Natural killer cell (primary cell): ENCODE results near the gene C6orf132. TPM values are rescaled to one million over a fixed set of nuclear protein-coding genes. Genes with fewer than 3 reads are reported as not detected.

Experiments
- ATAC-seq, 3 donors: fragments of 150-1000 bp in 2 of 3; fragments of 200-7000 bp in 1 of 3; cut with Tn5 transposase; 1 replicate in 1 of 3; 2 replicates in 2 of 3; pipeline ENCODE4 v1.10.0; 2021; ENCODE audit warnings: mild to moderate bottlenecking in 2 of 3, moderate library complexity in 2 of 3
- DNase-seq, 2 donors: peaks; one replicate each; pipeline versions ENCODE4 v3.0.0 to v3.0.0-alpha.2; 2013 to 2021; ENCODE audit warnings: mixed read lengths in 1 of 2
- H3K27ac ChIP-seq: one replicate; pipeline ENCODE4 v1.5.1; 2013; ENCODE audit warnings: mild to moderate bottlenecking, low read length
- H3K27me3 ChIP-seq: one replicate; pipeline ENCODE4 v1.6.1; 2013; ENCODE audit warnings: low read length; ENCODE audit not compliant: control insufficient read depth, insufficient read depth
- H3K36me3 ChIP-seq: one replicate; pipeline ENCODE4 v1.6.1; 2013; ENCODE audit warnings: low read length; ENCODE audit not compliant: control insufficient read depth, insufficient read depth
- H3K4me1 ChIP-seq: one replicate; pipeline ENCODE4 v1.6.1; 2013; ENCODE audit warnings: low read length; ENCODE audit not compliant: control insufficient read depth, insufficient read depth
- H3K4me3 ChIP-seq: one replicate; pipeline ENCODE4 v1.5.1; 2013; ENCODE audit warnings: low read length
- H3K9me3 ChIP-seq: one replicate; pipeline ENCODE4 v1.6.1; 2013; ENCODE audit warnings: low read length; ENCODE audit not compliant: control insufficient read depth, insufficient read depth
- H3K27ac Mint-ChIP-seq, 2 donors: one replicate each; pipeline ENCODE4 v1.8.0; 2022; ENCODE audit warnings: mild to moderate bottlenecking in 2 of 2, mixed read lengths in 2 of 2, moderate library complexity in 1 of 2
- H3K27me3 Mint-ChIP-seq, 2 donors: one replicate each; pipeline ENCODE4 v1.8.0; 2022; ENCODE audit warnings: low read depth in 2 of 2, mixed read lengths in 2 of 2
- H3K36me3 Mint-ChIP-seq: one replicate; pipeline ENCODE4 v1.8.0; 2022; ENCODE audit warnings: mixed read lengths
- H3K4me1 Mint-ChIP-seq, 2 donors: one replicate each; pipeline ENCODE4 v1.8.0; 2022; ENCODE audit warnings: mixed read lengths in 2 of 2
- H3K4me3 Mint-ChIP-seq: one replicate; pipeline ENCODE4 v1.8.0; 2022; ENCODE audit warnings: mild to moderate bottlenecking, moderate library complexity, mixed read lengths
- H3K9me3 Mint-ChIP-seq, 2 donors: one replicate each; pipeline ENCODE4 v1.8.0; 2022; ENCODE audit warnings: mixed read lengths in 2 of 2
- WGBS: methylation state at CpG from one replicate; pipeline ENCODE4 v1.1.7; 2013; ENCODE audit warnings: missing lambda C conversion rate; ENCODE audit not compliant: insufficient coverage; 5-methylcytosine and 5-hydroxymethylcytosine counted together
- intact Hi-C: fragments of 100-400 bp; cut with micrococcal nuclease; formaldehyde crosslinking; loops from one replicate; pipeline ENCODE4 v1.14.2; 2022
- total RNA-seq, 4 donors: library from RNA; stranded (reverse); fragments of 120-200 nt in 1 of 4; gene quantifications; one replicate each; pipeline versions ENCODE4 v1.2.3 to v1.2.4, GENCODE V29; 2013 to 2022
- TF ChIP-seq, protein P1 (sequence below): fragments of 200-600 bp; IDR thresholded peaks from one replicate; pipeline ENCODE4 v1.8.0; 2022; ENCODE audit warnings: antibody characterized with exemption

C6orf132 gene
- total RNA-seq, 3 donors from 2014 or later (not counting 1 experiment from before 2014, with no cell fraction given) = 0.05 to 0.15 (median 0.14) TPM

GRCh38 chr6:42124223-42124836 lies 18.1 kb downstream of the C6orf132 start:
- no peak overlapping the region for H3K27ac ChIP-seq
- Mint-ChIP-seq H3K27me3 (no peaks in the 10 kb centered on the region), H3K9me3 (no peaks in the 10 kb centered on the region), H3K36me3 (no peaks in the 10 kb centered on the region), H3K4me1 (no peaks in the 10 kb centered on the region), H3K4me3 (no peak overlapping the region), H3K27ac (no peak overlapping the region)
- no peak for ATAC-seq
- H3K4me1 ChIP-seq = peaks cover 3% of the 10 kb centered on the region
- H3K36me3 ChIP-seq = no peaks in the 10 kb centered on the region
- H3K4me3 ChIP-seq = no peak overlapping the region
- H3K27me3 ChIP-seq = no peaks in the 10 kb centered on the region
- intact Hi-C loops = no loop called here
- no peak for DNase-seq
- 87% methylated on average over 8 of the region's 9 CpGs for WGBS
- TF ChIP-seq, protein P1, sequence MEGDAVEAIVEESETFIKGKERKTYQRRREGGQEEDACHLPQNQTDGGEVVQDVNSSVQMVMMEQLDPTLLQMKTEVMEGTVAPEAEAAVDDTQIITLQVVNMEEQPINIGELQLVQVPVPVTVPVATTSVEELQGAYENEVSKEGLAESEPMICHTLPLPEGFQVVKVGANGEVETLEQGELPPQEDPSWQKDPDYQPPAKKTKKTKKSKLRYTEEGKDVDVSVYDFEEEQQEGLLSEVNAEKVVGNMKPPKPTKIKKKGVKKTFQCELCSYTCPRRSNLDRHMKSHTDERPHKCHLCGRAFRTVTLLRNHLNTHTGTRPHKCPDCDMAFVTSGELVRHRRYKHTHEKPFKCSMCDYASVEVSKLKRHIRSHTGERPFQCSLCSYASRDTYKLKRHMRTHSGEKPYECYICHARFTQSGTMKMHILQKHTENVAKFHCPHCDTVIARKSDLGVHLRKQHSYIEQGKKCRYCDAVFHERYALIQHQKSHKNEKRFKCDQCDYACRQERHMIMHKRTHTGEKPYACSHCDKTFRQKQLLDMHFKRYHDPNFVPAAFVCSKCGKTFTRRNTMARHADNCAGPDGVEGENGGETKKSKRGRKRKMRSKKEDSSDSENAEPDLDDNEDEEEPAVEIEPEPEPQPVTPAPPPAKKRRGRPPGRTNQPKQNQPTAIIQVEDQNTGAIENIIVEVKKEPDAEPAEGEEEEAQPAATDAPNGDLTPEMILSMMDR = no peak
- no peaks in the 10 kb centered on the region for H3K9me3 ChIP-seq

DNA sequence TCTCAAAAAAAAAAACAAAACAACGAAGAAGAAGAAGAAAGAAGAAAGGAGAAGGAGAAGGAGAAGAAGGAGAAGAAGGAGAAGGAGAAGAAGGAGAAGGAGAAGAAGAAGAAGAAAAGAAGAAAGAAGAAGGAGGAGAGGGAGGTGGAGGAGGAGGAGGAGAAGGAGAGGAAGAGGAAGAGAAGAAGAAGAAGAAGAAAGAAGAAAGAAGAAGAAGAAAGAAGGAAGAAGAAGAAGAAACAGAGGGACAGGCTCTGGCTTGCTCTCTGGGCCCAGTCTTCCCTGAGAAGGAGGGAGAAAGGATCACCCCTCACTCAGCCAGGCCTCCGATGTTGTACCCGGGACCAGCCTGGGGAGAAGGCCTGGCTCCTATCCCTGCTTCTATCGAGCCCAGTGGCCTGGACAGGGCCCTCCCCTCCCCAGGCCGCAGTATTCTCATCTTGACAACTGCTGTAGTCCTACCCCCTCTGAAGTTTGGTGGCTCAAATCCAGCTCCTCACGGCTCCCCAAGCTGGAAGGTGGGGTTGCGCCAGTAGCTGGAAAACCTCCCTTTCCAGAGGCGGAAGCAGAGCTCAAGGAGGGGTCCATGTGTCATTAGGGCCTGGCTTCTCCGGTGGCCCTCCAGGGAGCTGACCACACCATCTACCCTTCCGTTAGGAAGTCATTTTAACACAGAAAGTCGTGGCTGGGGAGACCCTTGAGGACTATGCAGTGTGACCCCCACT lies 18.9 kb downstream of the C6orf132 start:
- Mint-ChIP-seq H3K27ac (no peak overlapping the region), H3K27me3 (no peaks in the 10 kb centered on the region), H3K4me3 (no peak overlapping the region), H3K9me3 (no peaks in the 10 kb centered on the region), H3K36me3 (no peaks in the 10 kb centered on the region), H3K4me1 (no peaks in the 10 kb centered on the region)
- Histone ChIP-seq H3K27ac (no peak overlapping the region), H3K27me3 (no peaks in the 10 kb centered on the region), H3K36me3 (no peaks in the 10 kb centered on the region), H3K9me3 (no peaks in the 10 kb centered on the region), H3K4me3 (no peak overlapping the region), H3K4me1 (peaks cover 3% of the 10 kb centered on the region)
- DNase-seq (no peak), ATAC-seq (no peak)
- TF ChIP-seq, protein P1 = no peak
- intact Hi-C loops = no loop called here
- WGBS = 92% methylated on average over 11 of the region's 11 CpGs

- Histone ChIP-seq H3K9me3 (no peaks in the 10 kb centered on the region), H3K36me3 (no peaks in the 10 kb centered on the region), H3K4me3 (no peak overlapping the region), H3K27ac (no peak overlapping the region), H3K4me1 (peaks cover 3% of the 10 kb centered on the region), H3K27me3 (no peaks in the 10 kb centered on the region)
- Mint-ChIP-seq H3K4me1 (no peaks in the 10 kb centered on the region), H3K36me3 (no peaks in the 10 kb centered on the region), H3K27ac (no peak overlapping the region), H3K27me3 (peaks cover 8 to 12% of the 10 kb centered on the region in 2 donors), H3K9me3 (no peaks in the 10 kb centered on the region), H3K4me3 (no peak overlapping the region)
- WGBS = 96% methylated on average over 7 of the region's 8 CpGs
- TF ChIP-seq, protein P1 = no peak
- no peak for ATAC-seq
- no peak for DNase-seq
- intact Hi-C loops = no loop called here
Measured at GRCh38 chr6:42120895-42121865, 21.2 kb downstream of the C6orf132 start.
